ENCODE results near the gene PLAC8L1. TPM values are rescaled to one million over a fixed set of nuclear protein-coding genes. Genes with fewer than 3 reads are reported as not detected.
A peak's percentile ranks its signal among the peaks of the same experiment; 100 is the strongest.

The PLAC8L1 gene
- total and polyA plus RNA-seq, 2 of the 13 experiments (the other 11 are each of a cell fraction or from before 2014, with no cell fraction given) = 0.44 TPM; not detected in 1

DNA sequence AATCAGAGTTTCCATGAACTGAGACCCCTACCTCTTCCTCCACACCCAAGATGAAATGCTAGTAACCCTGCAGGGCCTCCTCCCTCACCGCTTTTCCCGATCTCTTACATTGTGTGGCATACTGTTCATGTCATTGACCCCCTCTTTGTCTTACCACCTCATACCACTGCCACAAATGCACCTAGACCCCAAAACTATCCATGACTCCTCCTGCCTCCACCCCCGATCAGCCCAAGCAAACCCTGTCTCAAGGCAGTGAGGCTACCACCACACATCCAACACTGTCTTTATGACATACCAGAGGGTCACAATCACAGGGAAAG lies 55.7 kb downstream of the PLAC8L1 start (continued):
- TF ChIP-seq IKZF4 (CRISPR knock-in tag; IDR thresholded peaks at IDR 0.05; ENCODE audit: borderline replicate concordance, low read depth, not compliant biosample characterization) (no peak), ZBTB21 (CRISPR knock-in tag; IDR thresholded peaks at IDR 0.05) (no peak), ONECUT2 (CRISPR knock-in tag; IDR thresholded peaks at IDR 0.05) (no peak)

DNA sequence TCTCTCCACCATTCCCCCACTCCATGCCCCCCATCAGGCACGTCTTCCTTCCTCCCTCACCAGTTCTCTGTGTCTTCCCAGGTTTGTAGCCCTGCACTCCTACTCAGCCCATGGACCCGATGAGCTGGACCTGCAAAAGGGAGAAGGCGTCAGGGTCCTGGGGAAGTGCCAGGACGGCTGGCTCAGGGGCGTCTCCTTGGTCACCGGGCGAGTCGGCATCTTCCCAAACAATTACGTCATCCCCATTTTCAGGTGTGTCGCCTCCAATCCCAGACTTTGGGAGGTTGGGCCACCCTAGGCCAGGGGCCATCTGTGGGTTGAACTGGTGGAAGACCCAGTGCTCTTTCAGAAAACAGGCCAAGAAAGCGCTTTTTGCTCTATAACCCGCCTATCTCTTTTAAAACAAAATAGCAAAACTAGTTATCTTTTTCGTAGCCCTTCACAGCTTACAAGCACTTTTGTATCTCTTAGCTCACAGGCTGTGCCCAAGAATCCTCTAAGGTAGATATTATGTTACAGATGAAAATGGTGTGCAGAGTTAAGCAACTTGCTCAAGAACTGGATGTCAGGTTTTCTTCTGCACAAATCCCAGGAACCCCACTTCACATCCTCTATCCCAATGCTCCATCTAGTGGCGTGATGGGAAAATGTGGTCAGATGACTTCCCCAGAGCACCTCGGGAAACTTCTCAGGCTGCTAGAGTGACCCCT lies 56.2 kb downstream of the PLAC8L1 start:
- peak; percentile 92 for ATAC-seq
- H3K36me3 ChIP-seq (replicated peaks in 1 of 2; ENCODE audit: control insufficient read depth in 1 of 2, insufficient read depth in 2 of 2, low read length in 2 of 2) = peaks cover 2 to 10% of the 10 kb centered on the region in 2 experiments; a peak in 3 of 5 replicates
- H3K9me3 ChIP-seq (ENCODE audit: low read length) = no peaks in the 10 kb centered on the region
- intact Hi-C loops (cut with micrococcal nuclease; ENCODE audit: unreplicated experiment) (loop anchor here (1.0 to 2.0 kb wide), 5 partner anchors 112 to 368 kb away; partner anchors contain the start of gene SH3RF2), in situ Hi-C loops (cut with HindIII; ENCODE audit: extremely low pct_ligation_motif_present, low pct_unique_long_range_greater_than_20kb) (no loop called here)
- peak; percentile 66 for DNase-seq (ENCODE audit: low spot score)
- WGBS (ENCODE audit: low lambda C conversion rate) = 84% methylated on average over 15 of the region's 15 CpGs
- no peak overlapping the region for H3K27ac ChIP-seq (ENCODE audit: extremely low read length, insufficient read depth, low read length)
- ChIA-PET CTCF (ENCODE audit: low intra/inter-chr PET ratio, low total read pairs) (interaction anchor here (1.1 to 2.2 kb wide), 5 partner anchors 141 to 368 kb away, joined by 3 to 7 read pairs (median 6); no protein-coding TSS in a partner anchor), POLR2A (no interaction called here)
- no peak overlapping the region for H3K4me2 ChIP-seq (ENCODE audit: low read depth, low read length)
- no peak overlapping the region for H3K4me3 ChIP-seq (replicated peaks in 1 of 3; ENCODE audit: insufficient read depth in 1 of 3, low read depth in 2 of 3, low read length in 3 of 3)
- H3K4me1 ChIP-seq (ENCODE audit: insufficient read depth, low read length) = no peaks in the 10 kb centered on the region
- no peaks in the 10 kb centered on the region for H3K79me2 ChIP-seq (ENCODE audit: insufficient read depth, low read length)
- H4K20me1 ChIP-seq (ENCODE audit: insufficient read depth, low read length) = no peaks in the 10 kb centered on the region
- BruUV-seq (replicated peaks) = no TSS peak
- H2AFZ ChIP-seq (ENCODE audit: low read length) = no peak overlapping the region
- H3K9ac ChIP-seq (ENCODE audit: insufficient read depth, low read depth, low read length) = no peak overlapping the region
- peak; percentile 91 for FAIRE-seq
- H3K27me3 ChIP-seq (ENCODE audit: control insufficient read depth in 1 of 2, insufficient read depth in 2 of 2, low read length in 2 of 2) = no peaks in the 10 kb centered on the region
- TF ChIP-seq CCDC6 (CRISPR knock-in tag; IDR thresholded peaks at IDR 0.05) (no peak), ZNF30 (CRISPR knock-in tag; IDR thresholded peaks at IDR 0.05) (no peak), ATM (IDR thresholded peaks at IDR 0.05; ENCODE audit: borderline replicate concordance) (no peak), STAG1 (CRISPR knock-in tag; IDR thresholded peaks at IDR 0.05) (peak; percentile 94), SALL1 (CRISPR knock-in tag; IDR thresholded peaks at IDR 0.05) (no peak), ZNF747 (CRISPR knock-in tag; IDR thresholded peaks at IDR 0.05; ENCODE audit: borderline replicate concordance) (0 out of 2 replicates have a peak, but pooled peaks have one; percentile 31), NPAS2 (CRISPR knock-in tag; IDR thresholded peaks at IDR 0.05; ENCODE audit: borderline replicate concordance) (no peak), ZNF343 (CRISPR knock-in tag; IDR thresholded peaks at IDR 0.05) (no peak), MATR3 (CRISPR knock-in tag; IDR thresholded peaks at IDR 0.05) (no peak), ZNF33B (CRISPR knock-in tag; IDR thresholded peaks at IDR 0.05) (no peak), NFE2L2 (IDR thresholded peaks at IDR 0.05; ENCODE audit: low read length) (no peak), SALL2 (CRISPR knock-in tag; IDR thresholded peaks at IDR 0.05) (no peak), ELF1 (CRISPR knock-in tag; IDR thresholded peaks at IDR 0.05) (no peak), ZNF282 (IDR thresholded peaks at IDR 0.05; ENCODE audit: partially characterized antibody) (no peak), ZFP90 (CRISPR knock-in tag; IDR thresholded peaks at IDR 0.05; ENCODE audit: borderline replicate concordance) (no peak)
- TF ChIP-seq, protein P1, sequence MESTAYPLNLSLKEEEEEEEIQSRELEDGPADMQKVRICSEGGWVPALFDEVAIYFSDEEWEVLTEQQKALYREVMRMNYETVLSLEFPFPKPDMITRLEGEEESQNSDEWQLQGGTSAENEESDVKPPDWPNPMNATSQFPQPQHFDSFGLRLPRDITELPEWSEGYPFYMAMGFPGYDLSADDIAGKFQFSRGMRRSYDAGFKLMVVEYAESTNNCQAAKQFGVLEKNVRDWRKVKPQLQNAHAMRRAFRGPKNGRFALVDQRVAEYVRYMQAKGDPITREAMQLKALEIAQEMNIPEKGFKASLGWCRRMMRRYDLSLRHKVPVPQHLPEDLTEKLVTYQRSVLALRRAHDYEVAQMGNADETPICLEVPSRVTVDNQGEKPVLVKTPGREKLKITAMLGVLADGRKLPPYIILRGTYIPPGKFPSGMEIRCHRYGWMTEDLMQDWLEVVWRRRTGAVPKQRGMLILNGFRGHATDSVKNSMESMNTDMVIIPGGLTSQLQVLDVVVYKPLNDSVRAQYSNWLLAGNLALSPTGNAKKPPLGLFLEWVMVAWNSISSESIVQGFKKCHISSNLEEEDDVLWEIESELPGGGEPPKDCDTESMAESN (CRISPR knock-in tag; conservative IDR thresholded peaks at IDR 0.05) = no peak
- TF ChIP-seq, protein P2, sequence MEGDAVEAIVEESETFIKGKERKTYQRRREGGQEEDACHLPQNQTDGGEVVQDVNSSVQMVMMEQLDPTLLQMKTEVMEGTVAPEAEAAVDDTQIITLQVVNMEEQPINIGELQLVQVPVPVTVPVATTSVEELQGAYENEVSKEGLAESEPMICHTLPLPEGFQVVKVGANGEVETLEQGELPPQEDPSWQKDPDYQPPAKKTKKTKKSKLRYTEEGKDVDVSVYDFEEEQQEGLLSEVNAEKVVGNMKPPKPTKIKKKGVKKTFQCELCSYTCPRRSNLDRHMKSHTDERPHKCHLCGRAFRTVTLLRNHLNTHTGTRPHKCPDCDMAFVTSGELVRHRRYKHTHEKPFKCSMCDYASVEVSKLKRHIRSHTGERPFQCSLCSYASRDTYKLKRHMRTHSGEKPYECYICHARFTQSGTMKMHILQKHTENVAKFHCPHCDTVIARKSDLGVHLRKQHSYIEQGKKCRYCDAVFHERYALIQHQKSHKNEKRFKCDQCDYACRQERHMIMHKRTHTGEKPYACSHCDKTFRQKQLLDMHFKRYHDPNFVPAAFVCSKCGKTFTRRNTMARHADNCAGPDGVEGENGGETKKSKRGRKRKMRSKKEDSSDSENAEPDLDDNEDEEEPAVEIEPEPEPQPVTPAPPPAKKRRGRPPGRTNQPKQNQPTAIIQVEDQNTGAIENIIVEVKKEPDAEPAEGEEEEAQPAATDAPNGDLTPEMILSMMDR (CRISPR knock-in tag; IDR thresholded peaks at IDR 0.05) = peak; percentile 83
- TF ChIP-seq, protein P3, sequence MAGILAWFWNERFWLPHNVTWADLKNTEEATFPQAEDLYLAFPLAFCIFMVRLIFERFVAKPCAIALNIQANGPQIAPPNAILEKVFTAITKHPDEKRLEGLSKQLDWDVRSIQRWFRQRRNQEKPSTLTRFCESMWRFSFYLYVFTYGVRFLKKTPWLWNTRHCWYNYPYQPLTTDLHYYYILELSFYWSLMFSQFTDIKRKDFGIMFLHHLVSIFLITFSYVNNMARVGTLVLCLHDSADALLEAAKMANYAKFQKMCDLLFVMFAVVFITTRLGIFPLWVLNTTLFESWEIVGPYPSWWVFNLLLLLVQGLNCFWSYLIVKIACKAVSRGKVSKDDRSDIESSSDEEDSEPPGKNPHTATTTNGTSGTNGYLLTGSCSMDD (CRISPR knock-in tag; IDR thresholded peaks at IDR 0.05) = no peak
